Central memory CD4-positive, alpha-beta T cell (primary cell): ENCODE data around the gene KCNK3.
"Not testable (repeated sequence)": the region's sequence is repeated elsewhere in the genome, so short reads cannot be mapped to it uniquely, and the experiment has no call there.

Experiments
- DNase-seq: peaks from one replicate; pipeline ENCODE4 v3.0.0; 2022

The KCNK3 gene

GRCh38 chr2:26759845-26760244, 67.3 kb downstream of the KCNK3 start:
- no peak for DNase-seq

GRCh38 chr2:26760991-26761390, 68.5 kb downstream of the KCNK3 start:
- DNase-seq = not testable (repeated sequence)

GRCh38 chr2:26763019-26763418, 70.5 kb downstream of the KCNK3 start:
- DNase-seq = no peak

- DNase-seq = peak; percentile 79
Measured at GRCh38 chr2:26764078-26764887, 71.8 kb downstream of the KCNK3 start, which contains the start of gene SLC35F6. SLC35F6 (plus strand) TSS chr2:26764284; CDS start chr2:26764350, 66 bp downstream.

- no peak for DNase-seq
Measured at GRCh38 chr2:26764906-26765305, 72.4 kb downstream of the KCNK3 start.

DNA sequence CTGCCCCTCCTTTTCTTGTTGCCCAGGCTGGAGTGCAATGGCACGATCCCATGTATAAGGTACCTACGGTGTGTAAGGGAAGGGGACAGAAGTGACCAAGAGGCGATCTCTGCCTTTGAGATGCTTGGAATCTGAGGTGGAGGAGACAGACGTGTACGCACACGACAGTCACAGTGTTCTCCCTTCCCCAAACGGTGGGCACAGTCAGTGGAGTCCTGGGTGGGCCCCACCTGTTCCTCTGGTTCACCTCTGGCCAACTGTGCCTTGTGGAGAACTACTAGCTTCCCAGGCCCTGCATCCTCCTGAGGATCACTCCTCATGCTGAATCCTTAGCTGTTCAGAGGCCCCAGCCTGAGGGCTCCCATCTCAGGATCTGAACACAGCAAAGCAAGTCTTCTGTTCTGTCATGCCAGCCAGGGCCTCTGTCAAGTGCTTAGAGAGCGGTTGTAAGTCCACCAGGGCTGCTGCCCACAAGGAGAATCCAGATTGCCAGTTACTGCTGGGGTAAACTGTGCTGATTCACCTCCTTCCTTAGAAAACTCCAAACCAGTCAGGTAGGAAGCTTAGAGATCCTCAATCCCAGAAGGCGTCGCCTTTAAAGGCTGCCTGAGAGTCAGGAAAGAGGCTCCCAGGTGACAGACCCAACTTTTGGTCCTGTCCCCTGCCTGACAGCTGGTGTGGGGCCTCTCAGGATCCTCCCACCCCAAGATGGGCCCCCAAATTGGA, 73.1 kb downstream of the KCNK3 start:
- no peak for DNase-seq

- DNase-seq = no peak
Measured at GRCh38 chr2:26767129-26767528, 74.6 kb downstream of the KCNK3 start.

DNA sequence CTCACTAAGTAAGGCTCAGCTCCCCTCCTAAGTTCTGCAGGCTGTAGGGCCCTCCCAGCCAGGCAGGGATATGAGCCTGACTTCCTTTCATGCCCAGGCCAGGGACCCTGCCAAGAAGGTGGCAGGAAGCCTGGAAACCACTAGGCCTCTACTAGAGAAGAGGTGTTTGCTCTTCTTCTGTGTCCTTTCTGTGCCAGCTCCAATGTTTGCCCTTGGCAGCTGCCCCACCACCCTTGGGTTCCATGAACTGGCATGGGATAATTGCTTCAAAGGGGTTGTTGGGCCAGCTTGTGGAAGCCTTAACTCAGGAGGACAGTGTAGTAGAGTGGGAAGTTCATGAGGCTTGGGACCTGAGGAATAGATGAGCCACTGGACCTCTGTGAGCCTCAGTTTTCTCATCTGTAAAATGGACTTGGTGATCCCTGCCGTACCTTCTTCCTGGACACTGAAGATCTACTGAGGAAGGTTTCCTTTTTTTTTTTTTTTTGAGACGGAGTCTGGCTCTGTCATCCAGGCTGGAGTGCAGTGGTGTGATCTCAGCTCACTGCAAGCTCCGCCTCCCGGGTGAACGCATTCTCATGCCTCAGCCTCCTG, 75.5 kb downstream of the KCNK3 start:
- no peak for DNase-seq

DNA sequence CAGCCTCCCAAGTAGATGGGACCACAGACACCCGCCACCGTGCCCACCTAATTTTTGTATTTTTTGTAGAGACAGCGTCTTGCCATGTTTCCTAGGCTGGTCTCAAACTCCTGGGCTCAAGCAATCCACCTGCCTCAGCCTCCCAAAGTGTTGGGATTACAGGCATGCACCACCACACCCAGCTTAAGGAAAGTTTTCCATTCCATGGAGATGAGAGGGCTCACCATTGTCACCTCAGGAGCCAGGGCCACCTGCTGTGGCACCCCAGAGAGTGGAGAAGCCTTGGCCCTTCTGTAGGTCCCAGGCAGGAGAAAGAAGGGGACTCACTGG, 76.2 kb downstream of the KCNK3 start:
- DNase-seq = no peak

DNA sequence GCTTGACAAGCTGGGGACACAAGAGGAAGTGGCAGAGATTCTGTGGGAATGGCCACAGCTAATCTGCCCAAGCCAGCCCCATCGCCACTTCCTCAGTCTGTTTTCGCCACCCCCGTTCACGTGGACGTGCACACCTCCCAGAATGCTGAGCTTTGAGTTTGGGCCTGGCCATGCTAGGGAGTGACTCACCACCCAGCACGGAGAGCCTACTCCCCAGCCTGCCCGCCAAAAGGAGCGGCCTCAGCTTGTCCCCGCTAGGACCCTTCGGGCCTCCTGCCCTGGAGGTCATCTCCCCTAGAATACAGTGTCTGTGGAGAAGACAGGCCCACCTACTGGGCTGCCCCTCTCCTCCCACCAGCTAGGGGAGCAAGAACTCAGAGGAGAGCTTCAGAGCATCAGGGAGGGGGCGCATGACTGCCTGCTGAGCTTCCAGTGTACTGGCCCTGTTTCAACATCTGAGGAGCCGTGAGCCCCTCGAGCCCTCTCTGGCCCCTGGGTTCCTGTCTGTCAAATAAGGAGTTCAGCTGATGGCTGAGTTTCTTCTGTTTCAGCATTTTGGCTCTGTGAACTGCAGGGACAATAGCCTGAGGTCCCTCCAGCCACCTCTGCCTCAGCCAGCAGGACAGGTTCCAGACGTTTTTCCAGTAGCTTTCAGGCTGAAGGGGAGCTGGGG, 76.7 kb downstream of the KCNK3 start:
- DNase-seq = no peak

DNA sequence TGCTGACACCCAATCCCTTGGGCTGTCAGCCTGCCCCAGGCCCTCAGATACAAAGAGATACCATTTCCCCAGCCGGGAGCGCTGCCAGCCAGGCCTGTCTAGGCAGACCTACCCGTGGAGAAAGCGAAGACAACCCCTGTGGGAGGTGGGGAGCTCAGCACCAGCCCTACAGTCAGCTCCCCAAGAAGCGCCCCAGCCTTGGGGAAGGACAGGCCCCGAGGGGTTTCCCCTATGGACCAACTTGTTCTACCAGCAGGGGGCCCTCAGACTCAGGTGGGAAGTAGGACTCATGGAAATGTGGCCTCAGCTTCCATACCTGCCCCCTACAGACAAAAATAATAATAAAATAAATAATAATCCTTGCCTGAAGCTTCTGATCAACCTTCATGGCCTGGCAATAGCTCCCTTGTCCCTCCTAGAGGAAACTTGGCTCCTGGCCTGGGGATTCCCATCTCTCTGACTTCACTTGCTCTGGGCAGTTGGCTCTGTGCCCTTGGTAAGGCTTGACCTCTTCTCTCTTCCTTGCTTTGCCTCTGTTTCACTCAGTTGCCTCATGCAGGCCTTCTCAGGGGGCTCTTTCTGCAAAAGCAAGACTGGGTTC, 78.6 kb downstream of the KCNK3 start:
- no peak for DNase-seq

DNA sequence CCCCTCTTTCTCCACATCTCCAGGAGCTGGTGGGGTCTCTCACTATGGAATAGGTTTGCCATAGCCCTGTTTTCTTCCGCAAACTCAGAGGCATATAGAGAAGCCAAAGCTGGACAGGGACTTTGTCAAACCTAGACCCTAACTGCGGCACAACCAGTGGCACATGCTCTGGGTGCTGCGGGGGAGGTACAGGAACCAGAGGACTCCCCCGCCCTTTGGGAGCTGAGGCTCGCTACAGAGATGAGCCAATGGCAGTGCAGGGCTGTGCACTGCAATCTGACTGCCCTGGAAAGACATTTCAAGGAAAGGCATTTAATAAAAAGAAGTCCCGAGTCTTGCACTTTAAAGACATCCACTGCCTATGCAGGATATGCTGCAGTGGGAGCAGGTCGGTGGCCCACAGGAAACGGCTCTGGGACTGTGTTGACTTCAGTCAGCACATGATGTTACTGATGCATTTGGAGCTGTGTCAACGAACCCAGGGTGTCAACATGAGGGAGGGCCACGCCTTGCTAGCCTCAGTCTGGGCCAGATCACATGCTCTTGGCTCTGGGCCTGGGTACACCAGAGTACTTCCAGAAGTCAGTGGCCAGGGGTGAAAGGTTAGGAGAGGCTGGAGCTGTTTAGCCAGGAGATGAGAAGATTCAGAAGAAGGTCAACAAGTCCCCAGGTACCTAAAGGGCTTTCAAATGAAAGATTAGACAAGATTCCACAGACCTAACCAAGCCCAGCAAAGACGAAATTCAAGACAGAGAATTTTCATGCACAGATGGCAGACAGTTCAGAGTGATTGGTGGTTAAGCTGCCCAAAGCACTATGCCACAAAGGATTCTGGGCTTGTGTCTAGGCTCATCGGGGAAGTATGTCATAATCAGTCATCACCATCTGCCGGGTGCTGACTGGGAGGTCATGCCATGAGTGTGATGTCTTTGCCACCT, 79.8 kb downstream of the KCNK3 start:
- peak; percentile 34 for DNase-seq

- no peak for DNase-seq
Measured at GRCh38 chr2:26776195-26776800, 83.8 kb downstream of the KCNK3 start.

GRCh38 chr2:26778098-26778497, 85.6 kb downstream of the KCNK3 start:
- DNase-seq = no peak

DNA sequence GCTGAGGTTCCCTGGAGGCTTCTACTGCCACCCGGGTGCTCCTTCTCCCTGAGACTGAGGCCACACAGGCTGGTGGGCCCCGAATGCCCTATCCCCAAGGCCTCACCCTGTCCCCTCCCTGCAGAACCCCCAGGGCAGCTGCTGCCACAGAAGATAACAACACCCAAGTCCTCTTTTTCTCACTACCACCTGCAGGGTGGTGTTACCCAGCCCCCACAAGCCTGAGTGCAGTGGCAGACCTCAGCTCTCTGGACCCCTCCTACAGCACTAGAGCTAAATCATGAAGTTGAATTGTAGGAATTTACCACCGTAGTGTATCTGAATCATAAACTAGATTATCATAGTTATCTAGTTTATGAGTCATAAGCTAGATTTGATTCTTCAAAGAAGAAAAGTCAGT, 86.0 kb downstream of the KCNK3 start:
- no peak for DNase-seq

DNA sequence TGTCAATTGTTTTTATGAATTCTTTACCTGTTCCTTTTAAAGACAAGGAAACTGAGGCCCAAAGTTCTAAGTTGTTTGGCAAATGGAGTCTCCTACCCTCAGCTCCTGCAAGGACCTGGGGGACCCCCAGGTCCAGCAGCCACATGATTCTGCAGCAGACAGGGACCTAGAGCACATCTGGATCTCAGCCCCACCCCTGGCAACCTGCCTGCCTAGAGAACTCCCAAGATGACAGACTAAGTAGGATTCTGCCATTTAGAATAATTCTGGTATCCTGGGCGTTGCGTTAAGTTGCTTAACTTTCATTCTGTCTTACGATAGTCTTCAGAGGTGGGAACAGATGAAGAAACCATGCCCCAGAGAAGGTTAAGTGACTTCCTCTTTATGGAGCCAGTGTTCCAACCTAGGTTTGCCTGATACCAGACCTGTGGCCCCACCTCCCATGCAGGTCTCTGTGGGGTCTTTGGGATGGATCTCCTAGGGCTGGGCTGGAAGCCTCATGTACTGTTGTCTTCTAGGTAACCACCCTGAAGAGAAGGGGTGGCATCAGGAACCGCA, 87.8 kb downstream of the KCNK3 start:
- DNase-seq = no peak
